GM19468 (cell line): Measurements from ENCODE around the gene RBBP7.

Experiments
- ATAC-seq: cut with Tn5 transposase; IDR thresholded peaks from one replicate; pipeline ENCODE4 v1.9.1; 2021; ENCODE audit warnings: mild to moderate bottlenecking, moderate library complexity, moderate number of reproducible peaks; ENCODE audit not compliant: unreplicated experiment; ENCODE audit errors: extremely low read depth

The RBBP7 gene

GRCh38 chrX:16870095-16870861, at the start of gene RBBP7:
TSS of gene RBBP7 (minus strand) at chrX:16870362. CDS start at chrX:16870053, 309 bp downstream.
- peak; percentile 80 for ATAC-seq

GRCh38 chrX:16918979-16919378, 48.8 kb upstream of the RBBP7 start:
- no peak for ATAC-seq

- no peak for ATAC-seq
Measured at GRCh38 chrX:16917120-16917519, 47.0 kb upstream of the RBBP7 start.

- ATAC-seq = no peak
Measured at GRCh38 chrX:16916561-16916960, 46.4 kb upstream of the RBBP7 start.

- ATAC-seq = no peak
Measured at GRCh38 chrX:16914058-16914457, 43.9 kb upstream of the RBBP7 start.

GRCh38 chrX:16910376-16910775, 40.2 kb upstream of the RBBP7 start:
- ATAC-seq = no peak

- no peak for ATAC-seq
Measured at GRCh38 chrX:16903274-16904022, 33.3 kb upstream of the RBBP7 start.

GRCh38 chrX:16897445-16897844, 27.3 kb upstream of the RBBP7 start:
- ATAC-seq = no peak

- no peak for ATAC-seq
Measured at GRCh38 chrX:16892504-16893362, 22.6 kb upstream of the RBBP7 start.

GRCh38 chrX:16885628-16886027, 15.5 kb upstream of the RBBP7 start:
- ATAC-seq = no peak

- no peak for ATAC-seq
Measured at GRCh38 chrX:16883487-16883804, 13.3 kb upstream of the RBBP7 start.

GRCh38 chrX:16882702-16883486, 12.7 kb upstream of the RBBP7 start:
- ATAC-seq = no peak

- ATAC-seq = no peak
Measured at GRCh38 chrX:16882169-16882568, 12.0 kb upstream of the RBBP7 start.

- ATAC-seq = no peak
Measured at GRCh38 chrX:16876696-16877095, 6.5 kb upstream of the RBBP7 start.

- ATAC-seq = no peak
Measured at GRCh38 chrX:16874458-16875095, 4.4 kb upstream of the RBBP7 start.

GRCh38 chrX:16873106-16873505, 2.9 kb upstream of the RBBP7 start:
- ATAC-seq = no peak

GRCh38 chrX:16870862-16871815, 977 bp upstream of the RBBP7 start:
- ATAC-seq = no peak

GRCh38 chrX:16869393-16870094, 618 bp downstream of the RBBP7 start:
- peak; percentile 36 for ATAC-seq
